Measurements from ENCODE around the gene PSMD8. TPM values are rescaled to one million over a fixed set of nuclear protein-coding genes. Genes with fewer than 3 reads are reported as not detected.

PSMD8 gene
- total and polyA plus RNA-seq, 2 of the 8 experiments (the other 6 are each of a cell fraction or from before 2014, with no cell fraction given) = 170 to 486 TPM

DNA sequence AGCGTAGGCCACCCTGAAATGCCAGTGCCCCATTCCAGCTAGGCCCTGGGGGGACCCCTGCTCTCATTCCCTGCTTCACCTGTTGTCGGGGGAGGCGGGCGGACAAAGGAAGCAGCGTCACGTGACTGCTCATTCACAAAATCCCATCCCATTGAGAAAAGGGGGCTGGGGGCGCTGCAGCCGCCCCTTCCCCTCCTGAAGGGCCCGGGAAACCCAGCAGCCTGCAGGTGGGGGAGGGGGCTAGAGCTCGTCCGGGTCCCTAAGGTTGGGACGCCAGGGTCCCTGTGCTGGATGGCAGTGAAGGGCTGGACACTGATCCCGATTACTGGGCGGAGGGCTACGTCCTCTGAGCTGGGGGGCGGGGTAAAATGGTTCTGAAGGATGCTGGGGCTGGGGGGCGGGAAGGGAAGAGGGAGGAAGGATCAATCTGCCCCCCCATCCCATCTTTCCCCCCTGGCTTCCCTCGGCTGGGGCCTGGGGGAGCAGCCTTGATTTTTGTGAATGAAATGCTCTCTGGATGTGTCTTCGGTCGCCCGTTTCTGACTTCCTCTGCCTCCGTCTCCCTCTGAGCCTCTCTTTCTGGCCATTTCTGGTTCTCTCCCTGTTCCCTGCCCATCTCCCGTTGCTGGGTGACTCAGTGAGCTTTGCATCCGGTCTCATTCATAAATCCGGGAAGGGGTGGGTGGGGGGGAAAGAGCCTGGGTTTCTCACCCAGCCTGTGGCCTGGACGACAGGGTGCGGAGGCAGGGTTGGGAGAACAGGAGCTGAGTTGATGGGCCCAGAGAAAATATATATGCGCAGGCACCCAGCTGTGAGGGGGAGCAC is 14.9 kb downstream of the PSMD8 start (continued):
- TF ChIP-seq, protein P1, sequence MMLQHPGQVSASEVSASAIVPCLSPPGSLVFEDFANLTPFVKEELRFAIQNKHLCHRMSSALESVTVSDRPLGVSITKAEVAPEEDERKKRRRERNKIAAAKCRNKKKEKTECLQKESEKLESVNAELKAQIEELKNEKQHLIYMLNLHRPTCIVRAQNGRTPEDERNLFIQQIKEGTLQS (IDR thresholded peaks at IDR 0.05; ENCODE audit: insufficient read depth, low read depth, low read length) = peak; percentile 61
- no peak for TF ChIP-seq SRF (IDR thresholded peaks at IDR 0.05; ENCODE audit: low read depth, low read length)
- TF ChIP-seq KDM5A (IDR thresholded peaks at IDR 0.05; ENCODE audit: low read length) = no peak
- no peak for TF ChIP-seq CEBPB (IDR thresholded peaks at IDR 0.05; ENCODE audit: low read depth, low read length)
- no peak for TF ChIP-seq ASH2L (IDR thresholded peaks at IDR 0.05; ENCODE audit: low read length)
- TF ChIP-seq TAF7 (optimal IDR thresholded peaks at IDR 0.05; ENCODE audit: borderline replicate concordance, low read depth, low read length) = peak; percentile 37
- peak in 1 of 2 experiments; percentile 47; a peak in 2 of 3 replicates for TF ChIP-seq POLR2A (IDR thresholded peaks at IDR 0.05; ENCODE audit: control extremely low read depth in 1 of 2, low read depth in 2 of 2, low read length in 2 of 2)

Data from H1 (cell line).